DND-41 (cell line): ENCODE measurements around the gene ST7.

ENCODE experiments used
- ATAC-seq: fragments of 200-7000 bp; cut with Tn5 transposase; 3 replicates; pipeline ENCODE4 v1.9.1; 2021; ENCODE audit warnings: low read depth; ENCODE audit not compliant: insufficient read depth
- DNase-seq: peaks from one replicate; pipeline ENCODE4 v3.0.0-alpha.2; 2020
- H2AFZ ChIP-seq: 2 replicates; pipeline ENCODE4 v1.6.0; 2012; ENCODE audit warnings: low read depth, low read length
- H3K27ac ChIP-seq: 2 replicates; pipeline ENCODE4 v1.5.1; 2012; ENCODE audit warnings: low read length, inconsistent platforms
- H3K27me3 ChIP-seq: fragments of 200-600 bp; sonication (generic); 2 replicates; pipeline ENCODE4 v1.6.0; 2012; ENCODE audit warnings: low read length, mild to moderate bottlenecking, inconsistent platforms; ENCODE audit not compliant: insufficient read depth, poor library complexity
- H3K36me3 ChIP-seq: 2 replicates; pipeline ENCODE4 v1.5.1; 2012; ENCODE audit warnings: low read length, inconsistent platforms; ENCODE audit not compliant: insufficient read depth
- H3K4me1 ChIP-seq: 2 replicates; pipeline ENCODE4 v1.5.1; 2012; ENCODE audit warnings: mild to moderate bottlenecking, low read length; ENCODE audit not compliant: insufficient read depth
- H3K4me2 ChIP-seq: 2 replicates; pipeline ENCODE4 v1.6.0; 2012; ENCODE audit warnings: mild to moderate bottlenecking, moderate library complexity, low read length, inconsistent platforms; ENCODE audit not compliant: insufficient read depth
- H3K4me3 ChIP-seq, 2 experiments: fragments of 200-600 bp in 1 of 2; shearing (Covaris generic) in 1 of 2; 2 replicates each; pipeline ENCODE4 v1.5.1; 2012 to 2016; ENCODE audit warnings: inconsistent platforms in 2 of 2, low read length in 2 of 2, mild to moderate bottlenecking in 2 of 2, low read depth in 1 of 2, moderate library complexity in 1 of 2
- H3K79me2 ChIP-seq: 2 replicates; pipeline ENCODE4 v1.6.0; 2012; ENCODE audit warnings: low read length, inconsistent platforms; ENCODE audit not compliant: insufficient read depth
- H3K9ac ChIP-seq: 2 replicates; pipeline ENCODE4 v1.6.0; 2012; ENCODE audit warnings: low read depth, mild to moderate bottlenecking, inconsistent platforms, low read length, moderate library complexity
- H3K9me3 ChIP-seq: 2 replicates; pipeline ENCODE4 v1.5.1; 2012; ENCODE audit warnings: low read length, moderate library complexity, mild to moderate bottlenecking, inconsistent platforms; ENCODE audit not compliant: insufficient read depth, severe bottlenecking
- H4K20me1 ChIP-seq: 2 replicates; pipeline ENCODE4 v1.6.0; 2012; ENCODE audit warnings: low read length; ENCODE audit not compliant: insufficient read depth
- EZH2 ChIP-seq: IDR thresholded peaks from 3 replicates; pipeline ENCODE4 v1.6.1; 2012; ENCODE audit warnings: borderline replicate concordance, low read depth, mild to moderate bottlenecking, moderate library complexity, low read length, inconsistent platforms; ENCODE audit not compliant: severe bottlenecking
- TF ChIP-seq, protein P1 (sequence below): IDR thresholded peaks from 2 replicates; pipeline ENCODE4 v1.5.1; 2012; ENCODE audit warnings: borderline replicate concordance, low read length, moderate library complexity, mild to moderate bottlenecking; ENCODE audit not compliant: poor library complexity, severe bottlenecking; ENCODE audit errors: extremely low read depth

ST7 gene

DNA sequence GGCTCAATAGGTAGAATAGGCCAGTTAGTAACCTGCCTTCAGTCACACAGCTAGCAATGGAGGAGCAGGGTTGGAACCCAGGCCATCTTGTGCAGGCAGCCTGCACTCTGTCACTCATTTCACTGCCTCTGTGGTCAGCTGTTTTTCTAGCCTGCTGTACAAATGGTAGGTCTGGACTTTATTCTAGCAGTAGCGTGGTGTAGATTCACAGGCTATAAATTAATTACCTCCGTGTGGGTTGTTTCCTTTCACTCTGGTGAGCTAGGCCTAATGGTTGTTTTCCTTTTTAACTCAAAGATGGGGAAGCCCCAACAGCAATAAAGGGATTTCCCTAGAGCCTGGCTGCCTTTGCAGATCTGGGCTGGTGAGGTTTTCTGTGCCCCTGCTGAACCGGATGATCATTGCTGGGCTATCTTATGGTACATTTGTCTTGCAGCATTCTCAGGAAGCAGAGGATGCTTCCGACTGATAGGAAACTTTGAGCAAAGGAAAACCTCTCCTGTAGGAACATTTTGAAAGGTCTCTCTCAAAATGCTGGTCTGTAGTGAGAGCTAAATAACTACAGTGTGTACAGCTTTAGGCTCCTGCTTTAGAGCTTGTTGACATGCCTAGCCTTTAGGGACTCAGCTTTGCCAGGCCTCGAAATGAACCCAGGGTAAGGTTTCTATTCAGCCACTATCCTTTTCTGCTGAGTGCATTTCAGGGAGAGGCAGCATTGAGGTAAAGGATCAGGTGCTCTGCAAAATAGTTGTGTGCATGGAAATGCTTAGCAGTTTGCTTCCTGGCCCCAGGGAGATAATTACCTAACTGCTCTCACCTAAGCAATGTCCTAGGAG is 157.4 kb downstream of the ST7 start:
- Histone ChIP-seq H3K27me3 (peaks cover 24% of the 10 kb centered on the region), H3K27ac (no peak overlapping the region), H2AFZ (no peak overlapping the region), H4K20me1 (no peaks in the 10 kb centered on the region), H3K9ac (no peak overlapping the region), H3K4me3 (no peak overlapping the region), H3K79me2 (no peaks in the 10 kb centered on the region), H3K9me3 (no peaks in the 10 kb centered on the region), H3K4me1 (no peaks in the 10 kb centered on the region), H3K4me2 (no peak overlapping the region), H3K36me3 (no peaks in the 10 kb centered on the region)
- ATAC-seq (no peak), DNase-seq (no peak)
- TF ChIP-seq EZH2, result no peak
- TF ChIP-seq, protein P1, sequence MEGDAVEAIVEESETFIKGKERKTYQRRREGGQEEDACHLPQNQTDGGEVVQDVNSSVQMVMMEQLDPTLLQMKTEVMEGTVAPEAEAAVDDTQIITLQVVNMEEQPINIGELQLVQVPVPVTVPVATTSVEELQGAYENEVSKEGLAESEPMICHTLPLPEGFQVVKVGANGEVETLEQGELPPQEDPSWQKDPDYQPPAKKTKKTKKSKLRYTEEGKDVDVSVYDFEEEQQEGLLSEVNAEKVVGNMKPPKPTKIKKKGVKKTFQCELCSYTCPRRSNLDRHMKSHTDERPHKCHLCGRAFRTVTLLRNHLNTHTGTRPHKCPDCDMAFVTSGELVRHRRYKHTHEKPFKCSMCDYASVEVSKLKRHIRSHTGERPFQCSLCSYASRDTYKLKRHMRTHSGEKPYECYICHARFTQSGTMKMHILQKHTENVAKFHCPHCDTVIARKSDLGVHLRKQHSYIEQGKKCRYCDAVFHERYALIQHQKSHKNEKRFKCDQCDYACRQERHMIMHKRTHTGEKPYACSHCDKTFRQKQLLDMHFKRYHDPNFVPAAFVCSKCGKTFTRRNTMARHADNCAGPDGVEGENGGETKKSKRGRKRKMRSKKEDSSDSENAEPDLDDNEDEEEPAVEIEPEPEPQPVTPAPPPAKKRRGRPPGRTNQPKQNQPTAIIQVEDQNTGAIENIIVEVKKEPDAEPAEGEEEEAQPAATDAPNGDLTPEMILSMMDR, result no peak

DNA sequence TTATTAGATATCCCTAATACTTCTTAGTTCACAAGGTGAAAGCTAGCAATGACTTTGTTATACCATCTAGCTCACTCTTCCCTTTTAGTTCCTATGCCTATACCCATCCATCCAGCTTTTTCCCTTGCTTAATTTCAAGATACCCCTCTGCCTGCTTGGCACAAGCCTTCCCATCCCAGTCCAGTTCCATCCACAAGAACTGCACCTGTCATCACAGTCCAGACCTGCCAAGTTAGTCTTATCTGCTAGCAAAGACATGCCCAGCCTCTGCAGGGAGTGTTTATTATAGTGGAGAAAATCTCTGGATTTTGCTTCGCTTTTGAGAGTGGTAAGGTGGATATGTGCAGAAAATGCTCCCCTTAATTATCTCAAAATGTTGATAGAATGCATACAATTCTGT is 158.2 kb downstream of the ST7 start:
- Histone ChIP-seq H3K9me3 (no peaks in the 10 kb centered on the region), H3K9ac (no peak overlapping the region), H3K4me3 (no peak overlapping the region), H3K27ac (no peak overlapping the region), H3K79me2 (no peaks in the 10 kb centered on the region), H4K20me1 (no peaks in the 10 kb centered on the region), H3K36me3 (no peaks in the 10 kb centered on the region), H3K27me3 (peaks cover 32% of the 10 kb centered on the region), H3K4me2 (no peak overlapping the region), H3K4me1 (no peaks in the 10 kb centered on the region), H2AFZ (no peak overlapping the region)
- TF ChIP-seq, protein P1, result no peak
- TF ChIP-seq EZH2, result no peak
- no peak for DNase-seq
- no peak for ATAC-seq

DNA sequence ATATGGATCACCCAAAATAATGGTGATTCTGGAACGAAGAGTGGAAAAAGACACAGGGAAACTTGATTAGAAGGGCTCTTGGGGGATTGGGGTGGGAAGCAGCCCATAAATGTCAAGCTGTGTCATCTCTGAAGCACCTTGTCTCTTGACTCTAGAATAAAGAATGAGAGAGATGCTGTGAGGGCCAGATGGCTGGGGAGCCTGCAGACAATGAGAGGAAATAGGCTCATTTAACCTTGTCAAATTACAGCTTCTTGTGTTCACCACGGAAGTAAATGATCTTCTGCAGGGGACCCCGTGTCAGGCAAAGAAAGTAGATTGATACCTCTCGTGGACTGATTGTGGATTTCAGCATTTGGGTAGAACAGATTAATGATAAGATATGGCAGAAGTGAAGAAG is 159.3 kb downstream of the ST7 start:
- TF ChIP-seq, protein P1, result no peak
- no peak for TF ChIP-seq EZH2
- H3K79me2 ChIP-seq, result no peaks in the 10 kb centered on the region
- no peaks in the 10 kb centered on the region for H3K9me3 ChIP-seq
- H3K9ac ChIP-seq, result no peak overlapping the region
- H3K36me3 ChIP-seq, result no peaks in the 10 kb centered on the region
- peaks cover 39% of the 10 kb centered on the region for H3K27me3 ChIP-seq
- H2AFZ ChIP-seq, result no peak overlapping the region
- ATAC-seq (no peak), DNase-seq (no peak)
- no peaks in the 10 kb centered on the region for H3K4me1 ChIP-seq
- no peaks in the 10 kb centered on the region for H4K20me1 ChIP-seq
- no peak overlapping the region for H3K4me2 ChIP-seq
- H3K4me3 ChIP-seq, result no peak overlapping the region
- H3K27ac ChIP-seq, result no peak overlapping the region
